Adrenal gland (tissue), 5 donors: Measurements from ENCODE around the gene VGLL4.

Experiments used
- POLR2A ChIP-seq, 2 donors: fragments of 450-650 bp; IDR thresholded peaks; one replicate each; pipeline ENCODE4 v1.6.1; 2017; ENCODE audit warnings: antibody characterized with exemption in 2 of 2, mild to moderate bottlenecking in 2 of 2, moderate library complexity in 1 of 2
- TF ChIP-seq, protein P1 (sequence below), 6 experiments: fragments of 450-650 bp in 4 of 6; fragments of 200-600 bp in 2 of 6; sonication (generic) in 1 of 6; IDR thresholded peaks; 1 replicate in 5 of 6; 2 replicates in 1 of 6; pipeline versions ENCODE4 v1.5.1 to v1.8.0; 2016 to 2021; ENCODE audit warnings: antibody characterized with exemption in 6 of 6, mild to moderate bottlenecking in 2 of 6, moderate library complexity in 1 of 6
- donor health status: DM: no; HTN: no; CAD: no.

DNA sequence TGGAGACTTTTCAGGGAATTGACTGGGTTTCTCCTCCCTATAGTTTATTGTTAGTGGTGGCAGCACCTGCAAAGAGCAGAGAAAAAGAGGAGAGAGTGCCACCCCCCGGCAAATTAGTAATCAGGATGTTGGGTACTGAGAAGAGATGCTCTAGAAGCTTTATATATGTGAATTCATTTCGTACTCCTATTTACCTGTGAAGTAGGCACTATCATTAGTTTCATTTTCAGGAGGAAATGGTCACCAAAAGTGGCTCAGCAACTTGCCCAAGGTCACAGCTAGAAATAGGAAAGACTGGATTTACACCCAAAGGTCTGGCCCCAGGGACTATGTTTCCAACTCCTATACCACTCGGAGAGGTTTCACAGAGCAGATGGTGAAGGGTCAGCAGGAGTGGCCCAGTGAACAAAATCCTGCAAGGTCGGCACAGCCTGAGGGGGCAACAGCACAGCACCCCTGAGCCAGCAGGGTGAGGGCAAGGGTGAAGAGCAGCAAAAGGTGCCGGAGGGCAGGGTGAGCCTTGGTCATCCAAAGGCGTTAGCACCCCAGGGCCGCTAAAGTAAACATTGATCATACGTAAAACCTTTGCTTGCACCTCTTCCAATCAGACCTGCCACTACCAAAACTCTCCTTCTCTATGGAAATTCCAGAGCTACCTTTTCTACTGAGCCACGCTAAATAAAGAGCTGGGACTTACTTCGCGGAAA, 23.6 kb downstream of the VGLL4 start:
- TF ChIP-seq, protein P1, sequence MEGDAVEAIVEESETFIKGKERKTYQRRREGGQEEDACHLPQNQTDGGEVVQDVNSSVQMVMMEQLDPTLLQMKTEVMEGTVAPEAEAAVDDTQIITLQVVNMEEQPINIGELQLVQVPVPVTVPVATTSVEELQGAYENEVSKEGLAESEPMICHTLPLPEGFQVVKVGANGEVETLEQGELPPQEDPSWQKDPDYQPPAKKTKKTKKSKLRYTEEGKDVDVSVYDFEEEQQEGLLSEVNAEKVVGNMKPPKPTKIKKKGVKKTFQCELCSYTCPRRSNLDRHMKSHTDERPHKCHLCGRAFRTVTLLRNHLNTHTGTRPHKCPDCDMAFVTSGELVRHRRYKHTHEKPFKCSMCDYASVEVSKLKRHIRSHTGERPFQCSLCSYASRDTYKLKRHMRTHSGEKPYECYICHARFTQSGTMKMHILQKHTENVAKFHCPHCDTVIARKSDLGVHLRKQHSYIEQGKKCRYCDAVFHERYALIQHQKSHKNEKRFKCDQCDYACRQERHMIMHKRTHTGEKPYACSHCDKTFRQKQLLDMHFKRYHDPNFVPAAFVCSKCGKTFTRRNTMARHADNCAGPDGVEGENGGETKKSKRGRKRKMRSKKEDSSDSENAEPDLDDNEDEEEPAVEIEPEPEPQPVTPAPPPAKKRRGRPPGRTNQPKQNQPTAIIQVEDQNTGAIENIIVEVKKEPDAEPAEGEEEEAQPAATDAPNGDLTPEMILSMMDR (IDR thresholded peaks at IDR 0.05), result no peak
- TF ChIP-seq POLR2A (IDR thresholded peaks at IDR 0.05), result no peak
